ENCODE measurements around the gene ANP32E. TPM values are rescaled to one million over a fixed set of nuclear protein-coding genes. Genes with fewer than 3 reads are reported as not detected.
A peak's percentile ranks its signal among the peaks of the same experiment; 100 is the strongest.

Gene ANP32E
- total and polyA plus RNA-seq, 9 of the 15 experiments (the other 6 are each of a cell fraction or from before 2014, with no cell fraction given) = 60.4 to 197 (median 104) TPM

- no peak for TF ChIP-seq NR2C2 (CRISPR knock-in tag; IDR thresholded peaks at IDR 0.05)
- TF ChIP-seq NR2C2 (tag; IDR thresholded peaks at IDR 0.05) = 0 out of 2 replicates have a peak, but pooled peaks have one; percentile 27
- TF ChIP-seq NCOA1 (IDR thresholded peaks at IDR 0.05; ENCODE audit: low read depth) = no peak
- TF ChIP-seq RCOR1 (IDR thresholded peaks at IDR 0.05; ENCODE audit: borderline replicate concordance in 1 of 2, low read depth in 2 of 2, low read length in 2 of 2) = peak in 1 of 2 experiments; percentile 44; a peak in 1 of 4 replicates
- TF ChIP-seq FOXP1 (CRISPR knock-in tag; IDR thresholded peaks at IDR 0.05) = no peak
- TF ChIP-seq U2AF2 (optimal IDR thresholded peaks at IDR 0.05; ENCODE audit: low read depth, low read length) = no peak
- no peak for TF ChIP-seq RNF219 (CRISPR knock-in tag; IDR thresholded peaks at IDR 0.05)
- no peak for TF ChIP-seq MED1 (CRISPR knock-in tag; IDR thresholded peaks at IDR 0.05; ENCODE audit: borderline replicate concordance)
- TF ChIP-seq ZNF253 (CRISPR knock-in tag; conservative IDR thresholded peaks at IDR 0.05) = no peak
- no peak for TF ChIP-seq STAG1 (CRISPR knock-in tag; IDR thresholded peaks at IDR 0.05; ENCODE audit: borderline replicate concordance)
- no peak for TF ChIP-seq ZNF79 (CRISPR knock-in tag; IDR thresholded peaks at IDR 0.05; ENCODE audit: low read depth)
- TF ChIP-seq ATF7 (IDR thresholded peaks at IDR 0.05) = no peak
- peak; percentile 72 for TF ChIP-seq DEAF1 (CRISPR knock-in tag; IDR thresholded peaks at IDR 0.05)
- no peak for TF ChIP-seq ZNF324 (CRISPR knock-in tag; IDR thresholded peaks at IDR 0.05)
- no peak for TF ChIP-seq ZNF280A (IDR thresholded peaks at IDR 0.05; ENCODE audit: low read depth, partially characterized antibody)
- peak; percentile 42 to 57; a peak in 3 of 4 replicates for TF ChIP-seq KDM1A (IDR thresholded peaks at IDR 0.05)
- no peak for TF ChIP-seq KHSRP (IDR thresholded peaks at IDR 0.05)
- TF ChIP-seq FOSL1 (tag; conservative IDR thresholded peaks at IDR 0.05) = peak; percentile 43
- no peak for TF ChIP-seq CLOCK (CRISPR knock-in tag; IDR thresholded peaks at IDR 0.05; ENCODE audit: borderline replicate concordance)
- TF ChIP-seq JUND (IDR thresholded peaks at IDR 0.05; ENCODE audit: borderline replicate concordance, low read depth, low read length) = no peak
- TF ChIP-seq JUND (tag; IDR thresholded peaks at IDR 0.05; ENCODE audit: borderline replicate concordance, low read depth, low read length) = no peak
Measured at GRCh38 chr1:150186789-150187559, 48.9 kb downstream of the ANP32E start (continued).

Data from K562 (cell line).